ENCODE results near the gene IL10RA.
A peak's percentile ranks its signal among the peaks of the same experiment; 100 is the strongest.
"Not testable (repeated sequence)": the region's sequence is repeated elsewhere in the genome, so short reads cannot be mapped to it uniquely, and the experiment has no call there.

The IL10RA gene

DNA sequence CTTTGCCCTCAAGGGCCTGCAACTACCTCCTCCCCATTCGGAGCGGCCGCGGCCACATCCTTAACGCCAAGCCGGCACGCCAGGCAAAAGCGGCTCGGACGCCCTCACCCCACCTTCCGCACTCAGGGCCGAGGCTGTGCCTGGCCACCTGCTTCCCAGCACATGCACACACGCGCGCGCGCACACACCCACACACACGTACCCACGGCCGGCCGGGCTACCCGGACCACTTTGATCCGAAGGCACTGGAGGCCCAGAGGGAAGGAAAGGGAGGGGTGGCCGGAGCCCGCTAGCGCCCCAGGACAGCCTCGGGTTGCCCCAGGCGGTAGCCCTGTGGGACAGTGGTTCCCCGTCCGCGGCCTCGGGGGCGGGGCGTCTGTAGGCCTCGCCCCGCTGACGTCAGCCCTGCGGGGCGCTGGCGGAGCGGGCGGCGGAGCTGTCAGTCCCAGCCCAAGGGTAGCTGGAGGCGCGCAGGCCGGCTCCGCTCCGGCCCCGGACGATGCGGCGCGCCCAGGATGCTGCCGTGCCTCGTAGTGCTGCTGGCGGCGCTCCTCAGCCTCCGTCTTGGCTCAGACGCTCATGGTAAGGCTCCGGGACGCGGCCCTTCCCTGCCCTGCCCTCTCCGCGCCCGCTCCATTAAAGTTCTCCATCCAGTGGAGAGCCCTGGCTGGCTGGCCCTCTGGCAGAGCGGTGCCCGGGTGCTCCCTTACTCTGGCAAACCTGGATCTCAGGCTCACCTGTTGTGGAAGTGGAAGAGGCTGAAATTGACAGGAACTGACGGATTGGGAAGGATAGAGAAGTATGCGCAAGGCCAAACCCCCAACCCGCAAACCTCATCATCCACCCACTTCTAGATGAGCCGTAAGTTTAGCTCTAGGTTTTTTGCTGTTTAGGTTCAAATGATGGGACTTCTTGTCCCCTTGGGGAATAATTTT is at the start of gene IL10RA:
IL10RA (plus strand) TSS at position 442 of the 935 bp plus-strand sequence; CDS start at position 516, 74 bp downstream.
- DNase-seq = peak; percentile 24

DNA sequence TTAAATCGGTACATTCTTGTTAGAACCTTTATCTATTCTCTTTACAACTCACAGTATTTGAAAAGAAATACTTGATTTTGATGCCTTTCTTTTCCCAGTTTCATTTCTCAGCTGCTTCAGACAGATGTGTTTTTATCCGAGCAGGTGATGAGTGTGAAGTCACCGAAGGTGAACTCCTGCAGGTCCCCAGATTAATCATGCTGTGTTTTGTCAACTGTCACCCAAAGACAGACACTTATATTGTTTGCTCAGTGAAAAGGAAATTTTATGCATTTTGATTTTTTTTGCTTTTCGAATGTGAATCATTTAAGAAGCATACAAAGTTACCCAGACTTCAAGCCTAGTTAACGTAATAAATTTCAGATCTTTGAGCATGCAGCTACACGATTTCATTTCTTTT is 49.2 kb upstream of the IL10RA start:
- DNase-seq = no peak

DNA sequence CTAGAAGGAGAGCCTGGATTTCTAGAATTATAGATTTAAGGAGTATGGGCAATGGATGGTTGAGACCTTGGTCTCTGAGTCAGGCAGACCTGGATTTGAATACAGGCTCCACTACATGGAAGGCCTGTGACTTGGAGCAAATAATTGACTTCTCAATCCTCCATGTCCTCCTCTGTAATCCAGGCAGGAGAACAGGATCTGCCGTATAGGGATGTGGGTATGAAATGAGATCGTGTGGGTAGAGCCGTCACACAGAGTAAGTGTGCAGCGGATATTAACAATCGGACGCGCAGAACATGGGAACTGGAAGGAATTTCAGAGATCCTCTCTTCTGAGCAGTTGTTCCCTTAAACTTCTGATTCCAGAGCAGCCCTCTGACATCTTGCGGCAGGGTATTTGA is 45.5 kb upstream of the IL10RA start:
- no peak for DNase-seq

DNA sequence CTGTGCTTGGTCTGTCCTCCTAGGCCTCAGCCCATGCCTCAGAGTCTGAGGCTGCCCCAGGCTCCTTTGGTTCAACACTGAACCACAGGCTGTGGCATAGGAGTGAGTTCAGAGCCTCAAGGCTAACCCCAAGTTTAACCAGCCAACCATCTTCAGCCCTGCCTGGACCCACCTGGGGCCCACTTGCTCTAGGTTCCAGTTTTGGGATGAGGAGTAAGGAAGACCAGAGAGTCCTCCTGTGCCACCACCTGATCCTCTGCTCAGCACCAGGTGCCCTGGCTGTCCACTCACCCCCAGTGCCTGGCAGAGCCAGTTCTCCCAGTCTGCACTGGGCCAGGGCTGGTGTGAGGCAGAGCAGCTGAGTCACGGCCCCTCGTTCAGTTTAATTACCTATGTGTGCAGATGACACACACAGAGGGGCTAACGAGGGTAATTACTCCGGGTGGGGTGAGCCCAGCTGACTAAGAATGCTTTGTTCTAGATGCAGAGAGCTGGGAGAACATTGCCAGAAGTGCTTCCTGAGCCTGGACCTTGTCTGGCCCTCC is 45.0 kb upstream of the IL10RA start:
- DNase-seq = no peak

DNA sequence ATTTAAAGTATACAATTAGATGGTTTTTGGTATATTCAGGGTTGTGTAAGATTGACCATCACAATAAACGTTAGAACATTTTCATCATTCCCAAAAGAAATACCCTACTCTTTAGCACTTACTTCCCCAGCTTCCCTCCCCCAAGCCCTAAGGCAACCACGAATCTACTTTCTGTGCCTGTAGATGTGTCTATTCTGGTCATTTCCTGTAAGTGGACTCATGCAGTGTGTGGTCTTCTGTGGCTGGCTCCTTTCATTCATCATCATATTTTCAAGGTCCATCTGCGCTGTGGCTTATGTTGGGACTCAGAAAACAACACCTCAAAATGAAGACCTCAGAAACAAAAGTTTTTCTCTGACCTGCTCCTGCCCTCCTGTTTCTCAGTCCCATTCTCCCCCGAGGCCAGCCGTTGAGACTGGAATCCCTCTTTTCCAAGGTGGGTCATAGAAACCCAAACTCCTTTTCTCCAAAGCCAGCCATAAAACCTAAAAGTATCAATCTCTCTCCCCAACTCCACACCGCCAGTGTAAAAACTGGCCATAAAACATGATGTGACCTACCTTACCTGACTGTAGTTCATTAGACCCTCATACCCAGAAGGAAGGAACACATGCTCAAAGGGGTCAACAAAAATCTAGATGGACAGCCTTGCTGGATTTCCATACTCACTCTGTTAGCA is 44.1 kb upstream of the IL10RA start:
- DNase-seq = no peak

DNA sequence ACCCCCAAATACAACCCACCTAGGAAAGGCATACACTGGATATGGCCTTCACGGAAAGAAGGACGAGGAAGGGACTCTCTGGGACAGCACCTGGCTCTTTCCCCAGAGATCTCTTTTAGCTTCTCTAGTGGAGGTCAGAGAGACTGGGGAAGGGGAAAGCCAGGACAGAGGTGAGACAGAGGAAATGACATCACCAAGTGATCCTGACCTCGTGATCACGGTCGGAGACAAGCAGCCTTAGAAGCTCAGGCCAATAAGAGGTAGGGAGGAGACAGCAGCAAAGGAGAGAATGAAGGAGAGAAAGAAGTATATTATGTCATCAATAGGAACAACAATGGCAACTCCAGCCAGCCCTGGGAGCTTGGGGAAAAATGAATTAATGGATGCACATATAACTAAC is 41.6 kb upstream of the IL10RA start:
- no peak for DNase-seq

DNA sequence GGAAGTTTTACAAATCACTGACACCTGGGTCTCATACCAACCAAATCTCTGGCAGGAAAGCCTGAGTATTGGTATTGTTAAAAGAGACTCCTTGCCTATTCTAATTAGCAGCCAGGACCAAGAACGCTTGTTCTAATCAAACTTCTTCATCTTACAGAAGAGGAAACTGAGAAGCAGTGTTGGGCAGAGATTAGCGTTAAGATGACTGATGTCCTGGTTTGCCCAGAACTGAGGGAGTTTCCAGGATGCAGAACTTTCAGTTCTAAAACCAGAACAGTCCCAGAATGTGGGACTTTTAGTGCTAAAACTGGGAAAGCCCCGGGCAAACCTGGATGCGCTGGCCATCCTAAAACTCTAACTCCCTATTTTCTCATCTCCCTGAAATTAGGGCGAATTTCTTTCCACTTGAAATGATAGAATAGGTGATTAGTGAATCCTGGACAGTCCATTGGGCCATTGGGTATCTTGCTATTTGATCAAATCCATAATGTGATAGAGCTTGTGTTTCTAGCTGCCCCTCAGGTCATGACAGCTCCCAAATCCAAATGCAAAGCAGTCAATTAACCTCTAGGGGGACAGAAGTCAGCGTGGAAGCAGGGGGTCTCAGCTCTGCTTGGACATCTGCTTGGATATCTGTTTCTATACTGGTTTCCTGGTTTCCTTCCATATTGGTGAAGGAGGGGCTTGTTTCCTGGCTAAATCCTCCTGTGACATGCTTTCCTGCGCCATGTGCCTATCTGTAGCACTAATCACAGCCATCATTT is 41.0 kb upstream of the IL10RA start:
- DNase-seq = no peak

DNA sequence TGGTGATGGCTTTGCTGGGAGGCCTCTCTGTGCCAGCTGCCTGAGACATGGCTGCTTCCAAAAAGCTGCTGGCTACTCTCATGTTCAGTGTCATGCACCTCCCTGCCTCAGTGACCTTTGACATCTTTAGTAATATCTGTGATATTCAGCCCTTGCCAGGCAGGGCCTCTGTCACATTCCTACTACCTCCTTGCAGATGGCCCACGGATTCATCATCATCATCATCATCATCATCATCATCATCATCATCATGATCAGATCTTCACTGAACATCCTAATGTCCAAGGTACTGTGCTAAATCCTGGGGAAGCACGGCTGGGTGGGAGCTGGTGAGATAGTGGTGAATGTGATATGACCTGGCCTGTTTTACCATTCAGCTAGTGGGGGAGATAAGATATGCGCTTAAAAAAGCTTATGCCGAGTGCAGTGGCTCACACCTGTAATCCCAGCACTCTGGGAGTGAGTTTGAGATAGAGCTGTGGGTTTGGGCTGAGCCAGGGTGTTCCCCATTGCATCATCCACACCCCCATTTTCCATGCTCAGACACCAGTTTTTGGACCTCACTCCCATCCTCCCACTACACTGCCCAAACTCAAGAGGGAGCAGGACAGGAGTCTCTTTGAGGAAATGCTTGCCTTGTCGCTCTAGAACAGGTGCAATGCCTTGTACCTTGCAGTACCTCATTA is 39.9 kb upstream of the IL10RA start:
- DNase-seq = no peak

DNA sequence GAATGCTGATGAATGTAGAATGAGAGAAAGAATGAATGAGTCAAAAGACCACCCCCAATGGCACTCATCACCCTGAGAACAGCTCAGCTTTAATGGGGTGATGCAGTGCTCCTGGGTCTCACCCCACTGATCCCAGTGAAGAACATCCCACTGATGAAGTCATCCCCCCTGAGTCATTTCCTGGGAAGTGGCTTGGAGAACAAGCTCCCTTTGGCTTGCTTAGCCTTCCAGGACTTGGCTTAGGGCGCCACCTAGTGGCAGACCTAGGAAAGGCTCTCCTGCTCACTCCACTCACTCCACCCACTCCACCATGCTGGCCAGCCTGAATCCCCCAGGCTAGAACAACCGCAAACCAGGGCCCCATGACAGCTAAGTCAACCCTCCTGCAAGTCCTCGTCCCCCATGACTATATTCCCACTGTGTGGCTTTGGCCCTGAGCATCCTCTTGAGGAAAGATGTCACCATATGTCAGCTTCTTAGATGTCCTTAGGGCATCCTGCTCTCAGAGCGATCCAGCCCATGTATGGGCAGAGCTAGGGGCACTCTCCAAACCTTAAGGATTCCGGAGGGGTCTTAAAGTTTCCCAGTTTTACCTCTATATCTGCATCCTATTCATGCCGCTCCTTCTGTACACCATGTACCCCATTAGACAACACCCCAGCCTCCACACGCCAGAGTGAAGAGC is 39.2 kb upstream of the IL10RA start:
- peak; percentile 60 for DNase-seq

DNA sequence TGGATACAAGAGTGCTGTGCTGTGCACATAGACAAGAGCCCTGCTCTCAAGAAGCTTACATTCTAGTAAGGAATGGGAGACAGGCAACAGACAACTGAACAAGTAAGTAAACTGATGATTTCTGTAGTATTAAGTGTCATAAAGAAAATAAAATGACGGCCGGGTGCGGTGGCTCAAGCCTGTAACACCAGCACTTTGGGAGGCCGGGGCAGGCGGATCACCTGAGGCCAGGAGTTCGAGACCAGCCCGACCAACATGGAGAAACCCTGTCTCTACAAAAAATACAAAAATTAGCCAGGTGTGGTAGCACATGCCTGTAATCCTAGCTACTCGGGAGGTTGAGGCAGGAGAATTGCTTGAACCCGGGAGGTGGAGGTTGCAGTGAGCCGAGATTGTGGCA is 38.4 kb upstream of the IL10RA start:
- DNase-seq = not testable (repeated sequence)

DNA sequence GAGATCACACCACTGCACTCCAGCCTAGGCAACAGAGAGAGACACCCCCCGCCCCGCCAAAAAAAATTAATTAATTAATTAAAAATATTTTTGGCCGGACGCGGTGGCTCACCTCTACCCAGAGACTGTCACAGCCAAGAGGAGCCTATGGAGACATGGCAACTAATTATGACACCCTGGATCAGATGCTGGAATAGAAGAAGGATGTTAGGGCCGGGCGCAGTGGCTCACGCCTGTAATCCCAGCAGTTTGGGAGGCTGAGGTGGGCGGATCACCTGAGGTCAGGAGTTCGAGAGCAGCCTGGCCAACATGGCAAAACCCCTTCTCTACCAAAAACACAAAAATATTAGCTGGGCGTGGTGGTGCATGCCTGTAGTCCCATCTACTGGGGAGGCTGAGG is 37.7 kb upstream of the IL10RA start:
- not testable (repeated sequence) for DNase-seq

DNA sequence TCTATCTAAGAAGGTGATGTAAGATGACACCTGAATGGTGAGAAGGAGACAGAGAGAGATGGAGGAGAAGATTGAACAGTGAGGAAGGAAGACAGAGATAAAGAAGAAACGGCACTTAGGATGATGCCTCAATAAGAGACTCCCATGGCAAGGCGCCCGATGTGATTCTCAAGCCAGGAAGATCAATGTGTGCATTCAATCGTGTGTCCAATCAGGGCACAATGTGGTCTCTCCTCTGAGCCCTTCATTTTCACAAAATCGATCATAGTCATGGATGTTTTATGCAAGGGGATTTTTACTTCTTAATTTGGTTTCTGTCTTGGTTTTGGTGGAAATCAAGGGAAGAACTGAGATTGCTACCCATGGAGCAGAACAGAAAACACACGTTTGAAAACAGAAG is 37.1 kb upstream of the IL10RA start:
- no peak for DNase-seq

DNA sequence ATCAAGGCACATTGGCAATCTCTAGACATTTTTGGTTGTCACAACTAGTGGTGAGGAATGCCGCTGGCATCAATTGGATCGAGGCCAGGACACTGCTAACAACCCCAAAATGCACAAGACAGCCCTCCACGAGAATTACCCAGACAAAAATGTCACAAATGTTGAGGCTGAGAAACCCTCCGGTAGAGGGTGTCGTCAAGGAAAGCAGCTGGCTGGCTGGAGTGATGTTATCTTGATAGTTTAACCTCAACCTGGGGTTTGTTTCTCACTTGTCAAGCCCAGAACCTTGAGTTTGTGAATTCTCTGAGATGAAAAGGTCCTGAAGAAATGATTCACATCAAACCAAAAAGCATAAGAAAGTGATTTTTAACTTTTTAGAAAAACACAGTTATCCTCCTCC is 35.9 kb upstream of the IL10RA start:
- DNase-seq = no peak

DNA sequence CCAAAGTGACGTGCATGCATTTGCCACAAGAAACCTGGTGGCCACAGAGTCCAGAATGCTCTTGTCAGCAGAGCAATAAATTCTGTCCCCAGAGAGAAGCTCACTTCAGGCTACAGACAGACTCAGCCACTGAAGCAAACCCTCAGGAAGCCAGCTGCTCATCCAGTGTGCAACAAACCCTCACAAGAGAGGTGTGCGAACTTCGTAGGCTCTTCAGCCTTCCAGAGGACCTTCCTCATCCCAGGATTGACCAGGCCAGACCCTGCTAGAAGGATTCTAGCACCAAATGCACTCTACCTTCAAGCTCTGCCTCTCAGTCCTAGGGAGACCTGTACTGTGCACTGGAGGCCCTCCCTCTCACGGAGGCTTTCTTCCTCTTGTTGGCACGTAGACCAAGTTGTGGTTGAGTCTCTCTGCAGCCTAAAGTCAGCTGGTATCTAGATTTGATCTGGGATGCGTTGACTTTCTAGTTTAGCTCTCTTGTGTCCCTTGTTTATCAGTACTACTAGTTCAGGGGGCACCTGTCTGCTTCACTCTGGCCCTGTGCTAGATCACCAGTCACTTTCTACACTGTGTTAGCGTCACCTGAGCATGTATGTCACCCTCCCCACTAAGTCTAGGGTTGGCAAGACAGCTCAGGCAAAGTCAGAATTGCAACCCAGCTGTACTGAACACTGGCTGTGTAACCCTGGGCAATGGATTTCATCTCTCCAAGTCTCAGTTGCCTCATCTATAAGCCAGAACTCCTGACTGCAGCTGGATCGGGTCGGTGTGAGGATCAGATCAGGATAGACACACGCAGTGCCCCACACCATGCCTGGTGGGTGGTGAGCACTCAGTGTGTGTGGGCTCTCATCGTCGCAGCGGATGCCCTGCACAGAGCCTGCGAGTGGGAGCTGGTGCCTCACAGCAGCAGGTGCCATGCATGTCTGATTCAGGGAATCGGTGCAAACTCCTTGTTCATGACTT is 34.9 kb upstream of the IL10RA start:
- no peak for DNase-seq

DNA sequence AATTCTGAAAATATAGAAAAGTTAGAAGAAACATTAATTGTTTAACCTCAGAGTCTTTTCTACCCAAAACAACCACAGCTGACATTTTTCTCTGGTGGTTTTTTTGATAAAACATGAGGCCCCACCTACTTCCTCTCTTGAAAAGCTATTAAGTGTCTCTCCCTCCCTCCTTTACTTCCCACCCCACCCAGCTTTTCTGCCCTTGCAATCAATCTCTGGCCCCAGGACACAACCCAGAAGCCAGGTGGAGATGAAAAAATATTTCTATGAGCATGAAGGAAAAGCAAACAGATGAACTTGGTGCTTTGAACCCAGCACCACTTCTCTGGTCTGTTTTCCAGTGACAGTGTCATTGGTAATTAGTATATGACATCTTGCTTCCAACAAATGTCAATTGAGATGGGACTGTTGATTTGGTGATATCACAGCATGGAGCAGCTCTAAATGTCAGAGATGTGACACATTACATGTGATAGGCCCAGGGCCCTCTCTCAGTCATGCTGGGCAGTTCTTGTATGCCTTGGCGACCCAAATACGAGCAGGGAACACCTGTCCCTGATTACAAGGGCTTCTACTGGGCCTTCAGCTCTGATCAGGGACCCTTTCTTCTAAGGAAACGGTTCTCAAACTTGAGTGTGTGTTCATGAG is 33.0 kb upstream of the IL10RA start:
- DNase-seq = no peak

DNA sequence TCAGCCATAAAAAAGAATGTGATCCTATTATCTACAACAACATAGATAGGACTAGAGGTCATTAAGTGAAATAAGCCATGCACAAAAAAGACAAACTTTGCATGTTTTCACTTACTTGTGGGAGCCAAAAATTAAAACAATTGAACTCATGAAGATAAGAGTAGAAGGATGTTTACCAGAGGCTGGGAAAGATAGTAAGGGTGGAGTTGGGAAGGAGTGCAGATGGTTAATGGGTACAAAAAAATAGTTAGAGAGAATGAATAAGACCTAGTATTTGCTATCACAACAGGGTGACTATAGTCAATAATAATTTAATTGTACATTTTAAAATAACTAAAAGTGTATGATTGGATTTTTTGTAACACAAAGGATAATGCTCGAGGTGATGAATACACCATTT is 27.2 kb upstream of the IL10RA start:
- DNase-seq = no peak

DNA sequence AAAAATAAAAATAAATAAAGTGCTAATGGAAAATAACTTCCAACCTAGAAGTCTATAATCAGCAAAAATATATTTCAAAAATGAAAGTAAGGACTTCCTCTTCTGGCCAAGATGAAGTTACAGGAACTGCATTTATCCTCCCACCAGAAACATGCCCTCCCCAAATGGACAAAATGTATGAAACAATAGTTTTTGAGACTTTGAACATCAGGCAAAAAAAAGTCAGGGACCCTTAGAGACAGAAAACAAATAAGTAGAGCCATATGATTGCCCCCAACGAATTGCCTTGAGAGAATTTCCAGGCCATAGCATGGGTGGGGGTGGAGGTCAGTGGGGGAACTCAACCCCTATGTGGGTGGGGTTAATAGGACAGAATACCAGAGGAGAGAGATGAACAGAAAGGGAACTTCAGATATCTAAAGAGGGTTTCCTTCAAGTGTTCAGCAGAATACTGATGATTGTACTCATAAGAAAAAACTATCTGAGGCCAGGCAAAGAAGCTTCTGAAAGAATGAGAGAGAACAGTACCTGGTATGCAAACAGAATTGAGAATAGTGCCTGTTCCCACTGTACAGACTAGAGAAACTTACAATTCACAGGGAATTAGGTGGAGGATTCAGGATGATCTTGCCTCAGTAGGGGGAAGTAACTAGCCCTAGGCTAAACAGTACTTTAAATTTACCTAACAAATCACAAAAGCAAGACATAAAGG is 26.6 kb upstream of the IL10RA start:
- no peak for DNase-seq

DNA sequence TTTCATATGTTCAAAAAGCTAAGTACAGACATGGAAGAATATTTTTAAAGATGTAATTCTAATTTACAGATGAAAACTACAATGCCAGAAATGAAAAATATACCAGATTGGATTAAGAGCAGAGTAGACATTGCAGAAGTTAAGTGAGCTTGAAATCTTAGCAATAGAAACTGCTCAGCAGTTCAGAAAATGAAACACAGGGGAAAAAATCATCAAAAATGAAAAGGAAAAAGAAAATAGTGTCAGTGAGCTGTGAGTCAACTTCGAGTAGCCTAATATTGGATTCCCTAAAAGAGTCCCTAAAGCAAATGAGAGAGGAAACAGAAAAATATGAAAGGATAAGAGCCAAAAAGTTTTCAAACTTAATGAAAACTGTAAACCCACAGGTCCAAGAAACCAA is 25.8 kb upstream of the IL10RA start:
- DNase-seq = no peak

DNA sequence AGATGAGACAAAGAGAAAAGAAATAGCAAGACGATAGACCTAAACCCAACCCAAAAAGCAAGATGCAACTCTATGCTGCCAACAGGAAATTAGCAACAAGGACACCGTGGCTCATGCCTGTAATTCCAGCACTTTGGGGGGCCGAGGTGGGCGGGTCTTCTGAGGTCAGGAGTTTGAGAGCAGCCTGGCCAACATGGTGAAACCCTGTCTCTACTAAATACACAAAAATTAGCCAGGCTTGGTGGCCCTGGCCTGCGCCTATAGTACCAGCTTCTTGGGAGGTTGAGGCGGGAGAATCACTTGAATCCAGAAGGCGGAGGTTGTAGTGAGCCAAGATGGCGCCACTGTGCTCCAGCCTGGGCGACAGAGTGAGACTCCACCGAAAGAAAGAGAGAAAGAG is 24.3 kb upstream of the IL10RA start:
- no peak for DNase-seq

DNA sequence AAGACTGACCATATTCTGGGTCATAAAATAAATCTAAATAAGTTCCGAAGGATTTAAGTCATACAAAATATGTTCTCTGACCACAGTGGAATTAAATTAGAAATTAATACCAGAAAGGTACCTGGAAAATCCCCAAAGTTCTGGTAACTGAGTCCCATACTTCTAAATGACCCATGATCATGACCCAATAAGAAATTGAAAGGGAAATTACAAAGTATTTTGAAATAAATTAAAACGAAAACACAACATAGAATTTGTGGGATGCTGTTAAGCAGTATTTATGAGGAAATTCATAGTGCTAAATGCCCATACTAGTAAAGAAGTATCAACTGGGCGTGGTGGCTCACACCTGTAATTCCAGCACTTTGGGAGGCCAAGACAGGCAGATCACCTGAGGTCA is 23.4 kb upstream of the IL10RA start:
- DNase-seq = no peak
